Naive thymus-derived CD4-positive, alpha-beta T cell (primary cell): ENCODE results near the gene FAM174A. TPM values are rescaled to one million over a fixed set of nuclear protein-coding genes. Genes with fewer than 3 reads are reported as not detected.
"Not testable (repeated sequence)": the region's sequence is repeated elsewhere in the genome, so short reads cannot be mapped to it uniquely, and the experiment has no call there.

Source experiments
- ATAC-seq: fragments of 150-1000 bp; cut with Tn5 transposase; 2 replicates; pipeline ENCODE4 v1.10.0; 2021; ENCODE audit warnings: mild to moderate bottlenecking, moderate library complexity
- CTCF ChIA-PET: fragments of 350-600 bp; sonication (Branson Sonifier 250); formaldehyde crosslinking; loops from one replicate; lab custom pipeline; 2021; ENCODE audit warnings: antibody characterized with exemption; lab: Charles Lee
- POLR2A ChIA-PET: fragments of 350-600 bp; sonication (Branson Sonifier 250); formaldehyde crosslinking; loops from one replicate; lab custom pipeline; 2021; ENCODE audit warnings: antibody characterized with exemption, inconsistent platforms; lab: Charles Lee
- DNase-seq, 9 donors: peaks; one replicate each; pipeline versions ENCODE4 v3.0.0 to v3.0.0-alpha.2; 2020 to 2022; ENCODE audit warnings: mixed read lengths in 1 of 9
- H3K27ac ChIP-seq: one replicate; pipeline ENCODE4 v1.7.0; 2013; ENCODE audit warnings: mild to moderate bottlenecking, low read depth, low read length, moderate library complexity
- H3K27me3 ChIP-seq, 2 donors: one replicate each; pipeline ENCODE4 v1.7.0; 2013; ENCODE audit warnings: low read length in 2 of 2, mild to moderate bottlenecking in 2 of 2, moderate library complexity in 2 of 2; ENCODE audit not compliant: control insufficient read depth in 2 of 2, insufficient read depth in 2 of 2
- H3K36me3 ChIP-seq, 3 experiments: 1 replicate in 2 of 3; 2 replicates in 1 of 3; pipeline ENCODE4 v1.7.0; 2013; ENCODE audit warnings: low read length in 3 of 3, mild to moderate bottlenecking in 3 of 3, moderate library complexity in 1 of 3; ENCODE audit not compliant: insufficient read depth in 3 of 3, control insufficient read depth in 2 of 3
- H3K4me1 ChIP-seq, 2 donors: one replicate each; pipeline ENCODE4 v1.7.0; 2013; ENCODE audit warnings: low read length in 2 of 2, mild to moderate bottlenecking in 2 of 2, moderate library complexity in 1 of 2; ENCODE audit not compliant: control insufficient read depth in 2 of 2, insufficient read depth in 2 of 2
- H3K4me3 ChIP-seq: 2 replicates; pipeline ENCODE4 v1.7.0; 2013; ENCODE audit warnings: mild to moderate bottlenecking, low read length
- H3K9me3 ChIP-seq, 3 experiments: 1 replicate in 2 of 3; 2 replicates in 1 of 3; pipeline ENCODE4 v1.7.0; 2013; ENCODE audit warnings: low read length in 3 of 3; ENCODE audit not compliant: control insufficient read depth in 2 of 3
- H3K27ac Mint-ChIP-seq, 9 donors: one replicate each; pipeline ENCODE4 v1.8.0; 2020 to 2022; ENCODE audit warnings: mixed read lengths in 9 of 9, mild to moderate bottlenecking in 8 of 9, moderate library complexity in 5 of 9, inconsistent platforms in 2 of 9
- H3K27me3 Mint-ChIP-seq, 5 donors: one replicate each; pipeline ENCODE4 v1.8.0; 2021 to 2022; ENCODE audit warnings: mixed read lengths in 5 of 5, mild to moderate bottlenecking in 1 of 5
- H3K36me3 Mint-ChIP-seq, 5 donors: one replicate each; pipeline ENCODE4 v1.8.0; 2020 to 2022; ENCODE audit warnings: mixed read lengths in 5 of 5, mild to moderate bottlenecking in 3 of 5, inconsistent platforms in 1 of 5
- H3K4me1 Mint-ChIP-seq, 7 donors: one replicate each; pipeline ENCODE4 v1.8.0; 2020 to 2022; ENCODE audit warnings: mixed read lengths in 7 of 7, mild to moderate bottlenecking in 3 of 7, inconsistent platforms in 1 of 7
- H3K4me3 Mint-ChIP-seq, 10 donors: one replicate each; pipeline ENCODE4 v1.8.0; 2020 to 2022; ENCODE audit warnings: mild to moderate bottlenecking in 10 of 10, mixed read lengths in 10 of 10, moderate library complexity in 6 of 10, inconsistent platforms in 2 of 10
- H3K9me3 Mint-ChIP-seq, 11 donors: one replicate each; pipeline ENCODE4 v1.8.0; 2020 to 2022; ENCODE audit warnings: mixed read lengths in 11 of 11, mild to moderate bottlenecking in 4 of 11, inconsistent platforms in 1 of 11, moderate library complexity in 1 of 11
- intact Hi-C, 2 donors: fragments of 100-400 bp; cut with micrococcal nuclease; formaldehyde crosslinking; loops; one replicate each; pipeline ENCODE4 v1.15.1; 2023
- polyA plus RNA-seq, 2 donors: library from polyadenylated mRNA; unstranded; fragments of 300-500 nt; fragmentation: Illumina TruSeq; gene quantifications; one replicate each; pipeline ENCODE4 v1.2.3, GENCODE V29; 2021
- total RNA-seq, 6 experiments: library from RNA in 5 of 6; stranded (reverse) in 5 of 6; gene quantifications; 1 replicate in 5 of 6; 2 replicates in 1 of 6; pipeline ENCODE4 v1.2.3 and lab custom pipeline; 2021 to 2026

Gene FAM174A
- total and polyA plus RNA-seq, 7 experiments from 2014 or later: 3.2 to 10.7 (median 5.6) TPM

DNA sequence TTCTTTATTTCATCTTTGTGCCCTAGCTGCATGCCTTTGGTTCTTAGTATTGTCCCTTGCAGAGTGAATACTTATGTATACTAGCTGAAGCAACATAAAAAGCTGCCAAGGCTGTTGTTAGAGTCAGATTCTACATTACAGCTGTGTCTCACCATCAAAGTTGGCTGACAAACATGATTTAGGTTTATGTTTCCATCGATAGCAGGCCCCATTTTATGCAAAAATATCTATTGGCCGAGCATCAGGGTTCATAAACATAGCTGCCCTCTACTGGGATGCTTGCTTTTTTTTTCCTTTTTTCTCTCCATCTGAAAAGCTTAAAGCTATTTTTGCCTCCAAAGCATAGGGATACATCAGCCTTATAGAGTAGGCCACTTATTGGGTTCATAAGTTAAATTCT is 68.0 kb downstream of the FAM174A start:
- CTCF ChIA-PET: interaction anchor here (0.6 kb wide), 1 partner anchor 1727 kb away, joined by 3 read pairs; no protein-coding TSS in a partner anchor

DNA sequence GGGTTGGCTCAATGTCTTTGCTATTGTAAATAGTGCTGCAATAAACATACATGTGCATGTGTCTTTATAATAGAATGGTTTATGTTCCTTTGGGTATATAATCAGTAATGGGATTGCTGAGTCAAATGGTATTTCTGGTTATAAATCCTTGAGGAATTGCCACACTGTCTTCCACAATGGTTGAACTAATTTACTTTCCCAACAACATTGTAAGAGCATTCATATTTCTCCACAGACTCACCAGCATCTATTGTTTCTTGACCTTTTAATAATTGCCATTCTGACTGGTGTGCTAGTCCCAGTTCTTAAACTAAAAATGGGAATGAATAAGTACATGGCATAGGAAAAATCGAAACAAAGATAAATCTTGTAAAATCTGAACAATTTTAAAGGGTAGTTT is 68.8 kb downstream of the FAM174A start:
- H3K27ac ChIP-seq, H3K36me3 ChIP-seq, H3K27ac Mint-ChIP-seq, DNase-seq, CTCF ChIA-PET, POLR2A ChIA-PET, H3K4me1 ChIP-seq, H3K4me3 ChIP-seq, H3K9me3 Mint-ChIP-seq, H3K9me3 ChIP-seq, intact Hi-C loops, H3K27me3 ChIP-seq, ATAC-seq, H3K36me3 Mint-ChIP-seq, H3K4me3 Mint-ChIP-seq, H3K4me1 Mint-ChIP-seq: not testable (repeated sequence)
- peaks cover 0 to 13% (median 12%) of the 10 kb centered on the region in 5 donors for H3K27me3 Mint-ChIP-seq

More for the DNA sequence above, 68.0 kb downstream of the FAM174A start:
- H3K36me3 ChIP-seq: no peaks in the 10 kb centered on the region
- H3K9me3 ChIP-seq: no peaks in the 10 kb centered on the region
- H3K27ac ChIP-seq: no peak overlapping the region
- H3K4me1 ChIP-seq: no peaks in the 10 kb centered on the region
- H3K4me3 ChIP-seq: no peak overlapping the region
- Mint-ChIP-seq H3K27ac (no peak overlapping the region), H3K27me3 (peaks cover 0 to 13% (median 12%) of the 10 kb centered on the region in 5 donors), H3K4me1 (peaks cover 0 to 2% (median 0%) of the 10 kb centered on the region in 7 donors), H3K36me3 (no peaks in the 10 kb centered on the region), H3K4me3 (no peak overlapping the region), H3K9me3 (no peaks in the 10 kb centered on the region)
- ATAC-seq (no peak), DNase-seq (no peak)
- intact Hi-C loops: no loop called here
- POLR2A ChIA-PET: interaction anchor here (0.9 kb wide), 1 partner anchor 394 kb away, joined by 3 read pairs; no protein-coding TSS in a partner anchor
- no peaks in the 10 kb centered on the region for H3K27me3 ChIP-seq

DNA sequence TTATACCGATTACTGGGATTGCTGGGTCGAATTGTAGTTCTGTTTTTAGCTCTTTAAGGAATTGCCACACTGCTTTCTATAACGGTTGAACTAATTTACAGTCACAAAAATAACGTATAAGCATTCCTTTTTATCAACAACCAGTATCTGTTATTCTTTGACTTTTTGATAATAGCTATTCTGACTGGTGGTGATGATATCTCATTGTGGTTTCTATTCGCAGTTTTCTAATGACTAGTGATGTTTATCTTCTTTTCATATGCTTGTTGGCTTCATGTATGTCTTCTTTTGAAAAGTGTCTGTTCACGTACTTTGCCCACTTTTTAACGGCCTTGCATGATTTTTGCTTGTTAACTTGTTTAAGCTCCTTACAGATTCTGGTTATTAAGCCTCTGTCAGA is 74.4 kb downstream of the FAM174A start:
- no peak for ATAC-seq
- CTCF ChIA-PET: interaction anchor here (0.9 kb wide), 1 partner anchor 14 kb away, joined by 3 read pairs; no protein-coding TSS in a partner anchor
- Histone ChIP-seq H3K9me3 (no peaks in the 10 kb centered on the region), H3K27ac (no peak overlapping the region), H3K27me3 (no peaks in the 10 kb centered on the region), H3K4me3 (no peak overlapping the region), H3K36me3 (no peaks in the 10 kb centered on the region), H3K4me1 (no peaks in the 10 kb centered on the region)
- POLR2A ChIA-PET: no interaction called here
- Mint-ChIP-seq H3K27ac (no peak overlapping the region), H3K36me3 (no peaks in the 10 kb centered on the region), H3K4me3 (no peak overlapping the region), H3K9me3 (no peaks in the 10 kb centered on the region), H3K27me3 (peaks cover 23 to 28% (median 25%) of the 10 kb centered on the region in 5 donors), H3K4me1 (no peaks in the 10 kb centered on the region)
- no peak for DNase-seq
- intact Hi-C loops: no loop called here

- Mint-ChIP-seq H3K27me3 (peaks cover 19 to 27% (median 20%) of the 10 kb centered on the region in 5 donors), H3K4me3 (no peak overlapping the region), H3K27ac (no peak overlapping the region), H3K9me3 (no peaks in the 10 kb centered on the region), H3K4me1 (no peaks in the 10 kb centered on the region), H3K36me3 (no peaks in the 10 kb centered on the region)
- no peaks in the 10 kb centered on the region for H3K4me1 ChIP-seq
- ChIA-PET CTCF (no interaction called here), POLR2A (no interaction called here)
- no peaks in the 10 kb centered on the region for H3K9me3 ChIP-seq
- no peak for ATAC-seq
- H3K36me3 ChIP-seq: no peaks in the 10 kb centered on the region
- DNase-seq: no peak
- no peaks in the 10 kb centered on the region for H3K27me3 ChIP-seq
- no peak overlapping the region for H3K4me3 ChIP-seq
- no peak overlapping the region for H3K27ac ChIP-seq
- intact Hi-C loops: no loop called here
Measured at GRCh38 chr5:100614308-100614707, 79.1 kb downstream of the FAM174A start.

- Mint-ChIP-seq H3K4me3 (no peak overlapping the region), H3K27ac (no peak overlapping the region), H3K9me3 (no peaks in the 10 kb centered on the region), H3K27me3 (peaks cover 17 to 21% (median 20%) of the 10 kb centered on the region in 5 donors), H3K4me1 (no peaks in the 10 kb centered on the region), H3K36me3 (no peaks in the 10 kb centered on the region)
- CTCF ChIA-PET: interaction anchor here (0.6 kb wide), 1 partner anchor 438 kb away, joined by 3 read pairs; no protein-coding TSS in a partner anchor
- intact Hi-C loops: no loop called here
- DNase-seq (no peak), ATAC-seq (no peak)
- H3K9me3 ChIP-seq: no peaks in the 10 kb centered on the region
- no peak overlapping the region for H3K27ac ChIP-seq
- H3K4me3 ChIP-seq: no peak overlapping the region
- no peaks in the 10 kb centered on the region for H3K36me3 ChIP-seq
- POLR2A ChIA-PET: no interaction called here
- no peaks in the 10 kb centered on the region for H3K27me3 ChIP-seq
- H3K4me1 ChIP-seq: no peaks in the 10 kb centered on the region
Measured at GRCh38 chr5:100615362-100615761, 80.2 kb downstream of the FAM174A start.

- Mint-ChIP-seq H3K36me3 (no peaks in the 10 kb centered on the region), H3K27me3 (peaks cover 11 to 19% (median 12%) of the 10 kb centered on the region in 5 donors), H3K9me3 (no peaks in the 10 kb centered on the region), H3K4me1 (no peaks in the 10 kb centered on the region), H3K27ac (no peak overlapping the region), H3K4me3 (no peak overlapping the region)
- Histone ChIP-seq H3K27ac (no peak overlapping the region), H3K36me3 (no peaks in the 10 kb centered on the region), H3K4me1 (no peaks in the 10 kb centered on the region), H3K27me3 (no peaks in the 10 kb centered on the region), H3K4me3 (no peak overlapping the region), H3K9me3 (no peaks in the 10 kb centered on the region)
- ATAC-seq (no peak), DNase-seq (no peak)
- ChIA-PET CTCF (no interaction called here), POLR2A (no interaction called here)
- intact Hi-C loops: no loop called here
Measured at GRCh38 chr5:100616291-100616690, 81.1 kb downstream of the FAM174A start.

DNA sequence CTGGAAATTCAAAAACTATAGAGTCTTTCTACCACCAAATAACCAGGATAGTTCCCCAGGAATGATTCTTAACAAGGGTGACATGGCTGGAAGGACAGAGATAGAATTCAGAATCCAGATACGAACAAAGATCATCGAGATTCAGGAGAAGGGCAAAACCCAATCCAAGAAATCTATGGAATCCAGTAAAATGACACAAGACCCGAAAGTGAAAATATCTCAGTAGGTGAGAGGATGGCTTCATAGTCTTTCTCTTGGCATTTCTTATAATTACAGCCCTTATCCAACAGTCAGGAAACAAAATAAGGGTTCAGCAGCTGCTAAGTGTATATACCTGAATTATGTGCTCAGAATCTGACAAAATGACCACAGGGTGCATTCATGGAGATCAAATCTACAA is 81.8 kb downstream of the FAM174A start:
- Mint-ChIP-seq H3K36me3 (no peaks in the 10 kb centered on the region), H3K27me3 (peaks cover 4 to 14% (median 7%) of the 10 kb centered on the region in 5 donors), H3K4me3 (no peak overlapping the region), H3K27ac (no peak overlapping the region), H3K9me3 (no peaks in the 10 kb centered on the region), H3K4me1 (no peaks in the 10 kb centered on the region)
- Histone ChIP-seq H3K27ac (no peak overlapping the region), H3K27me3 (no peaks in the 10 kb centered on the region), H3K9me3 (no peaks in the 10 kb centered on the region), H3K4me1 (no peaks in the 10 kb centered on the region), H3K36me3 (no peaks in the 10 kb centered on the region), H3K4me3 (no peak overlapping the region)
- ChIA-PET CTCF (no interaction called here), POLR2A (no interaction called here)
- no peak for DNase-seq
- no peak for ATAC-seq
- intact Hi-C loops: no loop called here
